DOHH2 (cell line): Measurements from ENCODE around the gene LARGE1.

Experiments used
- EZH2phosphoT487 ChIP-seq: fragments of 200-600 bp; sonication (generic); IDR thresholded peaks from 2 replicates; pipeline ENCODE4 v1.6.1; 2017; ENCODE audit warnings: borderline replicate concordance, mild to moderate bottlenecking, antibody characterized with exemption, low read length, moderate library complexity, mixed read lengths
- TF ChIP-seq, protein P1 (sequence below): fragments of 200-600 bp; sonication (generic); IDR thresholded peaks from one replicate; pipeline ENCODE4 v1.5.1; 2014; ENCODE audit warnings: antibody characterized with exemption, mild to moderate bottlenecking, low read depth, low read length; ENCODE audit not compliant: poor library complexity, severe bottlenecking

DNA sequence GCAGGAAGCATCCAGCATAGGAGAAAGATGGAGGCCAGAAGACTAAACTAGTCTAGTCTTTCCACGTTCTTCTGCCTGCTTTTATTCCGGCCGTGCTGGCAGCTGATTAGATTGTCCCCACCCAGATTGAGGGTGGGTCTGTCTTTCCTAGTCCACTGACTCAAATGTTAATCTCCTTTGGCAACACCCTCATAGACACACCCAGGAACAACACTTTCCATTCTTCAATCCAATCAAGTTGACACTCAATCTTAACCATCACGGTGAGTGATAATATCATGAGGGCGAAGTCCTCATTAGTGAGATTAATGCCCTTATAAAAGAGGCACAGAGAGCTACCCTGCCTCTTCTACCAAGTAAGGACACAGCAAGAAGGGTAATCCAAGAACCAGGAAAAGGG, 424.2 kb downstream of the LARGE1 start:
- TF ChIP-seq, protein P1, sequence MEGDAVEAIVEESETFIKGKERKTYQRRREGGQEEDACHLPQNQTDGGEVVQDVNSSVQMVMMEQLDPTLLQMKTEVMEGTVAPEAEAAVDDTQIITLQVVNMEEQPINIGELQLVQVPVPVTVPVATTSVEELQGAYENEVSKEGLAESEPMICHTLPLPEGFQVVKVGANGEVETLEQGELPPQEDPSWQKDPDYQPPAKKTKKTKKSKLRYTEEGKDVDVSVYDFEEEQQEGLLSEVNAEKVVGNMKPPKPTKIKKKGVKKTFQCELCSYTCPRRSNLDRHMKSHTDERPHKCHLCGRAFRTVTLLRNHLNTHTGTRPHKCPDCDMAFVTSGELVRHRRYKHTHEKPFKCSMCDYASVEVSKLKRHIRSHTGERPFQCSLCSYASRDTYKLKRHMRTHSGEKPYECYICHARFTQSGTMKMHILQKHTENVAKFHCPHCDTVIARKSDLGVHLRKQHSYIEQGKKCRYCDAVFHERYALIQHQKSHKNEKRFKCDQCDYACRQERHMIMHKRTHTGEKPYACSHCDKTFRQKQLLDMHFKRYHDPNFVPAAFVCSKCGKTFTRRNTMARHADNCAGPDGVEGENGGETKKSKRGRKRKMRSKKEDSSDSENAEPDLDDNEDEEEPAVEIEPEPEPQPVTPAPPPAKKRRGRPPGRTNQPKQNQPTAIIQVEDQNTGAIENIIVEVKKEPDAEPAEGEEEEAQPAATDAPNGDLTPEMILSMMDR = no peak
- no peak for TF ChIP-seq EZH2phosphoT487
